ENCODE data around the gene L3MBTL4. TPM values are rescaled to one million over a fixed set of nuclear protein-coding genes. Genes with fewer than 3 reads are reported as not detected.

The L3MBTL4 gene
- total and polyA plus RNA-seq, 10 of the 15 experiments (the other 5 are each of a cell fraction or from before 2014, with no cell fraction given), result 1.3 to 8.7 (median 3.8) TPM

- in situ Hi-C loops (cut with MboI), result no loop called here
- TF ChIP-seq SPI1 (IDR thresholded peaks at IDR 0.05; ENCODE audit: borderline replicate concordance, insufficient read depth, low read depth, low read length) (no peak), CREB1 (IDR thresholded peaks at IDR 0.05; ENCODE audit: low read depth) (no peak), WRNIP1 (IDR thresholded peaks at IDR 0.05; ENCODE audit: borderline replicate concordance, low read depth, low read length) (no peak), CBX3 (IDR thresholded peaks at IDR 0.05; ENCODE audit: borderline replicate concordance, low read depth) (no peak), BRCA1 (IDR thresholded peaks at IDR 0.05; ENCODE audit: low read depth, low read length) (no peak), ZNF217 (IDR thresholded peaks at IDR 0.05) (no peak), ZNF24 (IDR thresholded peaks at IDR 0.05) (no peak), TAF1 (IDR thresholded peaks at IDR 0.05; ENCODE audit: borderline replicate concordance, low read depth, low read length) (no peak), HSF1 (IDR thresholded peaks at IDR 0.05; ENCODE audit: low read depth, low read length) (no peak)
- TF ChIP-seq, protein P1, sequence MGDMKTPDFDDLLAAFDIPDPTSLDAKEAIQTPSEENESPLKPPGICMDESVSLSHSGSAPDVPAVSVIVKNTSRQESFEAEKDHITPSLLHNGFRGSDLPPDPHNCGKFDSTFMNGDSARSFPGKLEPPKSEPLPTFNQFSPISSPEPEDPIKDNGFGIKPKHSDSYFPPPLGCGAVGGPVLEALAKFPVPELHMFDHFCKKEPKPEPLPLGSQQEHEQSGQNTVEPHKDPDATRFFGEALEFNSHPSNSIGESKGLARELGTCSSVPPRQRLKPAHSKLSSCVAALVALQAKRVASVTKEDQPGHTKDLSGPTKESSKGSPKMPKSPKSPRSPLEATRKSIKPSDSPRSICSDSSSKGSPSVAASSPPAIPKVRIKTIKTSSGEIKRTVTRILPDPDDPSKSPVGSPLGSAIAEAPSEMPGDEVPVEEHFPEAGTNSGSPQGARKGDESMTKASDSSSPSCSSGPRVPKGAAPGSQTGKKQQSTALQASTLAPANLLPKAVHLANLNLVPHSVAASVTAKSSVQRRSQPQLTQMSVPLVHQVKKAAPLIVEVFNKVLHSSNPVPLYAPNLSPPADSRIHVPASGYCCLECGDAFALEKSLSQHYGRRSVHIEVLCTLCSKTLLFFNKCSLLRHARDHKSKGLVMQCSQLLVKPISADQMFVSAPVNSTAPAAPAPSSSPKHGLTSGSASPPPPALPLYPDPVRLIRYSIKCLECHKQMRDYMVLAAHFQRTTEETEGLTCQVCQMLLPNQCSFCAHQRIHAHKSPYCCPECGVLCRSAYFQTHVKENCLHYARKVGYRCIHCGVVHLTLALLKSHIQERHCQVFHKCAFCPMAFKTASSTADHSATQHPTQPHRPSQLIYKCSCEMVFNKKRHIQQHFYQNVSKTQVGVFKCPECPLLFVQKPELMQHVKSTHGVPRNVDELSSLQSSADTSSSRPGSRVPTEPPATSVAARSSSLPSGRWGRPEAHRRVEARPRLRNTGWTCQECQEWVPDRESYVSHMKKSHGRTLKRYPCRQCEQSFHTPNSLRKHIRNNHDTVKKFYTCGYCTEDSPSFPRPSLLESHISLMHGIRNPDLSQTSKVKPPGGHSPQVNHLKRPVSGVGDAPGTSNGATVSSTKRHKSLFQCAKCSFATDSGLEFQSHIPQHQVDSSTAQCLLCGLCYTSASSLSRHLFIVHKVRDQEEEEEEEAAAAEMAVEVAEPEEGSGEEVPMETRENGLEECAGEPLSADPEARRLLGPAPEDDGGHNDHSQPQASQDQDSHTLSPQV (IDR thresholded peaks at IDR 0.05), result no peak
- SMC1A ChIA-PET (ENCODE audit: uncharacterized antibody, unreplicated experiment), result no interaction called here
- H3K4me2 ChIP-seq (ENCODE audit: control insufficient read depth, insufficient read depth), result no peak overlapping the region
- ATAC-seq, result no peak
- H3K27ac ChIP-seq (ENCODE audit: control insufficient read depth, insufficient read depth), result no peak overlapping the region
- H3K79me2 ChIP-seq (ENCODE audit: control insufficient read depth, insufficient read depth, low read length), result no peaks in the 10 kb centered on the region
- no peak for FAIRE-seq
- no peak overlapping the region for H2AFZ ChIP-seq (ENCODE audit: control insufficient read depth, low read depth, low read length)
- no peaks in the 10 kb centered on the region for H3K4me1 ChIP-seq (ENCODE audit: control insufficient read depth, insufficient read depth, low read length)
- CTCF ChIA-PET, result interaction anchor here (0.7 kb wide), 1 partner anchor 152 kb away, joined by 3 read pairs; no protein-coding TSS in a partner anchor
- WGBS (ENCODE audit: insufficient coverage, insufficient replicate concordance, low lambda C conversion rate, missing lambda C conversion rate), result 48% methylated on average over 8 of the region's 8 CpGs
- H4K20me1 ChIP-seq (ENCODE audit: control insufficient read depth, insufficient read depth), result no peaks in the 10 kb centered on the region
- POLR2A ChIA-PET, result no interaction called here
- no peak overlapping the region for H3K4me3 ChIP-seq
- BruUV-seq (replicated peaks), result no TSS peak
- H3K9ac ChIP-seq (ENCODE audit: control insufficient read depth, insufficient read depth, low read length), result no peak overlapping the region
- intact Hi-C loops (cut with micrococcal nuclease; ENCODE audit: unreplicated experiment), result no loop called here
- no peaks in the 10 kb centered on the region for H3K9me3 ChIP-seq (replicated peaks; ENCODE audit: control insufficient read depth, insufficient read depth, low read length)
- RAD21 ChIA-PET (ENCODE audit: unreplicated experiment), result no interaction called here
- H3K36me3 ChIP-seq (ENCODE audit: control insufficient read depth in 2 of 2, insufficient read depth in 2 of 2, low read length in 1 of 2), result no peaks in the 10 kb centered on the region
- no peak for DNase-seq (ENCODE audit: low read depth, low spot score)
- no peaks in the 10 kb centered on the region for H3K27me3 ChIP-seq (replicated peaks in 1 of 2; ENCODE audit: control insufficient read depth in 2 of 2, insufficient read depth in 2 of 2, low read length in 1 of 2)
Measured at GRCh38 chr18:6374340-6374739, 40.4 kb downstream of the L3MBTL4 start.
